Endodermal cell (in vitro differentiated cells): ENCODE measurements around the gene SHTN1. TPM values are rescaled to one million over a fixed set of nuclear protein-coding genes. Genes with fewer than 3 reads are reported as not detected.
A peak's percentile ranks its signal among the peaks of the same experiment; 100 is the strongest.

Experiments used
- DNase-seq: peaks from one replicate; pipeline ENCODE4 v3.0.0-alpha.2; 2017
- H3K27ac ChIP-seq: 2 replicates; pipeline ENCODE4 v1.5.1; 2013; ENCODE audit warnings: mild to moderate bottlenecking, low read depth, low read length, moderate library complexity
- H3K27me3 ChIP-seq: 2 replicates; pipeline ENCODE4 v1.6.1; 2013; ENCODE audit warnings: mild to moderate bottlenecking, low read length, moderate library complexity; ENCODE audit not compliant: insufficient read depth, control insufficient read depth, poor library complexity, severe bottlenecking
- H3K36me3 ChIP-seq: 2 replicates; pipeline ENCODE4 v1.7.0; 2013; ENCODE audit warnings: mild to moderate bottlenecking, low read length, moderate library complexity; ENCODE audit not compliant: control insufficient read depth, insufficient read depth
- H3K4me1 ChIP-seq: one replicate; pipeline ENCODE4 v1.7.0; 2013; ENCODE audit warnings: low read length; ENCODE audit not compliant: control insufficient read depth, insufficient read depth
- H3K4me3 ChIP-seq: 2 replicates; pipeline ENCODE4 v1.5.1; 2013; ENCODE audit warnings: mild to moderate bottlenecking, low read length, moderate library complexity
- H3K9ac ChIP-seq: 2 replicates; pipeline ENCODE4 v1.6.1; 2013; ENCODE audit warnings: mild to moderate bottlenecking, low read length, moderate library complexity; ENCODE audit not compliant: poor library complexity, severe bottlenecking; ENCODE audit errors: extremely low read depth
- H3K9me3 ChIP-seq: 2 replicates; pipeline ENCODE4 v1.6.1; 2013; ENCODE audit warnings: mild to moderate bottlenecking, low read length, moderate library complexity; ENCODE audit not compliant: control insufficient read depth
- H3K27ac Mint-ChIP-seq: 2 replicates; pipeline ENCODE4 v1.8.0; 2020; ENCODE audit warnings: mixed read lengths
- H3K27me3 Mint-ChIP-seq: 2 replicates; pipeline ENCODE4 v1.8.0; 2021; ENCODE audit warnings: mild to moderate bottlenecking, mixed read lengths; ENCODE audit not compliant: insufficient read depth
- H3K36me3 Mint-ChIP-seq: 2 replicates; pipeline ENCODE4 v1.8.0; 2020; ENCODE audit warnings: low read depth, mixed read lengths
- H3K4me1 Mint-ChIP-seq: 2 replicates; pipeline ENCODE4 v1.8.0; 2020; ENCODE audit warnings: mixed read lengths
- H3K4me3 Mint-ChIP-seq: 2 replicates; pipeline ENCODE4 v1.8.0; 2020; ENCODE audit warnings: mild to moderate bottlenecking, moderate library complexity, mixed read lengths
- H3K9me3 Mint-ChIP-seq: 2 replicates; pipeline ENCODE4 v1.8.0; 2020; ENCODE audit warnings: mild to moderate bottlenecking, mixed read lengths
- CTCF ChIP-seq: fragments of 200-600 bp; sonication (generic); conservative IDR thresholded peaks from 2 replicates; pipeline ENCODE4 v1.5.0; 2021; ENCODE audit warnings: antibody characterized with exemption, mild to moderate bottlenecking
- WGBS, 2 experiments: methylation state at CpG; one replicate each; pipeline versions ENCODE4 v1.1.5 to v1.1.7; 2013; ENCODE audit warnings: missing lambda C conversion rate in 2 of 2, mixed read lengths in 1 of 2; ENCODE audit not compliant: insufficient coverage in 1 of 2, insufficient read length in 1 of 2; 5-methylcytosine and 5-hydroxymethylcytosine counted together
- total RNA-seq, 2 donors: library from RNA; stranded (reverse); fragmentation: NEBNext Ultra II Directional in 1 of 2; extraction: Animal tissue kit (Norgen Biotek cat#: 25700) in 1 of 2; gene quantifications; 2 replicates in 1 of 2; 3 replicates in 1 of 2; pipeline ENCODE4 v1.2.1, GENCODE V29; 2021

The SHTN1 gene
- total RNA-seq, 2 donors from 2014 or later: 39.4 to 59.5 TPM

- H3K4me1 ChIP-seq: no peaks in the 10 kb centered on the region
- H3K36me3 ChIP-seq: peaks cover 44% of the 10 kb centered on the region
- Mint-ChIP-seq H3K9me3 (no peaks in the 10 kb centered on the region), H3K4me3 (no peak overlapping the region), H3K27me3 (no peaks in the 10 kb centered on the region), H3K27ac (no peak overlapping the region), H3K4me1 (peaks cover 7% of the 10 kb centered on the region), H3K36me3 (peaks cover 22% of the 10 kb centered on the region)
- H3K27ac ChIP-seq: no peak overlapping the region
- H3K27me3 ChIP-seq: no peaks in the 10 kb centered on the region
- no peak overlapping the region for H3K4me3 ChIP-seq
- no peak overlapping the region for H3K9ac ChIP-seq
- no peak for TF ChIP-seq CTCF
- DNase-seq: no peak
- WGBS, 2 experiments: 100% methylated on average over 1 of the region's 1 CpG; no CpG with 5 or more reads in 1 of the 2 experiments
- H3K9me3 ChIP-seq: no peaks in the 10 kb centered on the region
Measured at GRCh38 chr10:116952729-116953128, 52.3 kb downstream of the SHTN1 start.

- no peak overlapping the region for H3K4me3 Mint-ChIP-seq
- H3K27me3 Mint-ChIP-seq: no peaks in the 10 kb centered on the region
- H3K27ac ChIP-seq: no peak overlapping the region
- H3K9me3 Mint-ChIP-seq: peaks cover 1% of the 10 kb centered on the region
- no peak overlapping the region for H3K9ac ChIP-seq
- DNase-seq: no peak
- H3K4me1 Mint-ChIP-seq: peaks cover 12% of the 10 kb centered on the region
- no peaks in the 10 kb centered on the region for H3K27me3 ChIP-seq
- peak overlapping the region; percentile 40 for H3K27ac Mint-ChIP-seq
- 80 to 100% methylated on average over 1 of the region's 1 CpG for WGBS, 2 experiments
- H3K36me3 Mint-ChIP-seq: peaks cover 38% of the 10 kb centered on the region
- no peak overlapping the region for H3K4me3 ChIP-seq
- no peaks in the 10 kb centered on the region for H3K9me3 ChIP-seq
- no peak for TF ChIP-seq CTCF
- no peaks in the 10 kb centered on the region for H3K4me1 ChIP-seq
- H3K36me3 ChIP-seq: peaks cover 57% of the 10 kb centered on the region
Measured at GRCh38 chr10:116948530-116948870, 56.5 kb downstream of the SHTN1 start.

DNA sequence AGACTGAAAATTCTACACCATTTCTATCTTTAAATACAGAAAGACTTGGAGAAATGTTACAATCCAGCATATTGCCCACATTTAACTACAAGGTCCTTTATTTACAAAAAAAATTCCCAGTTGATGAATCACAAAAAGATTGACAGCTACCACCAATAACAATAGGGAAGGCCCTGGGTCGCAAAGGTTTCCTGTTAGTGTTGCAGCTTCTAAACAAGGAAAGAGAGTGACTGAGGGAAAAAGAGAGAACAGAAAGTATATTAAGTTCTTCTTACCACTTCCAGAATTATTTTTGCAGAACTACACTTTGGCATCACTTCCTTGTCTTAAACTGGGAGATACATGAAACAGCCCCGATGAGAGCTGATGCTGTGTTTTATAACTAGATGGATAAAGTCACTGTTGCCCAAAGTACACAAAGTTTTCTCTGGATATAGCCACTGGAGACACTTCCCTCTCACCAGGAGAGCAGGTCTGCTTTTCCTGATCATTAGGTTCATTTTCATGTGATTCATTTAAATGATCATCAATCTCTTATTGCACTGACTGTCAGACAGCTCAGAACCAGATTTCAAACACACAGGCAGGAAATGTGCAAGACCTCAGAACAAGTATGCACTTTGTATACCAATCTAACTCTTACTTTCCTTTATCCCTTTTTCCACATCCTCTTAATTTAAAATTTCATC, 57.0 kb downstream of the SHTN1 start:
- Histone ChIP-seq H3K4me3 (no peak overlapping the region), H3K9ac (no peak overlapping the region), H3K36me3 (peaks cover 59% of the 10 kb centered on the region), H3K4me1 (no peaks in the 10 kb centered on the region), H3K27me3 (no peaks in the 10 kb centered on the region), H3K27ac (peak overlapping the region; percentile 9), H3K9me3 (no peaks in the 10 kb centered on the region)
- H3K27me3 Mint-ChIP-seq: no peaks in the 10 kb centered on the region
- H3K4me1 Mint-ChIP-seq: peaks cover 12% of the 10 kb centered on the region
- H3K4me3 Mint-ChIP-seq: no peak overlapping the region
- peak; percentile 67 for DNase-seq
- peak overlapping the region; percentile 40 for H3K27ac Mint-ChIP-seq
- TF ChIP-seq CTCF: no peak
- H3K36me3 Mint-ChIP-seq: peaks cover 40% of the 10 kb centered on the region
- 50 to 63% methylated on average over 1 of the region's 2 CpGs for WGBS, 2 experiments
- H3K9me3 Mint-ChIP-seq: peaks cover 1% of the 10 kb centered on the region
